ENCODE measurements around the gene BTNL3. TPM values are rescaled to one million over a fixed set of nuclear protein-coding genes. Genes with fewer than 3 reads are reported as not detected.
A peak's percentile ranks its signal among the peaks of the same experiment; 100 is the strongest.

Gene BTNL3
- total RNA-seq, 2 donors from 2014 or later = 38.0 to 71.1 TPM

DNA sequence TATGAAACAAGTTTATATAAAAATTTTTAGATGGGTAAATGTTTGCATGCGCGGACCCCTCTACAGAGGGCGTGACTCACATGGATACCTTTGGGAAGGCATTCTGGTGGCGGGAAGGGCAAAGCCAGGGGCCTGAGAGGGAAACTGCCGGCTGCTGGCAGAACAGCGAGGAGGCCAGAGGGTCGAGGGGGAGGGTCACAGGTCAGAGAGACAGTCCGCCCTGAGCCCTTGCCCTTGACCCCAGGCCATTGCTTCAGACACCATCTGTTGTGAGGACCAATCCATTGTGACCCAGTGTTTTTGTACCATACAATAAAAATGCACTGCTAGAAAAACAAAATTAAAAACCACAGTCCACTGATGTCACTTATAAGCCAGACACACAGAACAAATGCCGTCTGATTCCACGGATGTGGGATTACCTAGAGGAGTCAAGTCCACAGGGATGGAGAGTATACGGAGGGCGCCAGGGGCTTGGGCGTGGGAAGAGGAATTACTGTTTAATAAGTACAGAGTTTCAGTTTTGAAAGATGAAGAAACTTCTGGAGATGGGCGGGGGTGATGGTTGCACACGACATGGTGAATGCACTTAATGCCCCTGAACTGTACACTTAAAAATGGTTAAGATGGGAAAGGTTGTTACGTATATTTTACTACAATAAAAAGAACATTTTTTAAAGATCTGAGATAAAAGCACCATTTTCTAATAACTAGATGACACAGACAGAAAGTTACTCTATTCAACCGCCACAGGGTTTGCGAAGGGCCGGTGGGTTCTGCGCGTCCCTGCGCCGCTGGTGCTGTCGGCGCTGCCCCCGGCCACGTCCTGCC, 63.4 kb downstream of the BTNL3 start:
- no peak for TF ChIP-seq CTCF (IDR thresholded peaks at IDR 0.05)
- intact Hi-C loops (cut with DNase I) = no loop called here
- Histone ChIP-seq H3K36me3 (no peaks in the 10 kb centered on the region), H3K4me1 (no peaks in the 10 kb centered on the region), H3K9me3 (no peaks in the 10 kb centered on the region), H3K9ac (ENCODE audit: low read depth in 2 of 2, low read length in 2 of 2) (no peak overlapping the region), H3K27ac (no peak overlapping the region), H3K27me3 (peaks cover 45% of the 10 kb centered on the region), H3K4me3 (peak overlapping the region; percentile 59)
- no peak for DNase-seq

- intact Hi-C loops (cut with DNase I) = no loop called here
- Histone ChIP-seq H3K27me3 (peaks cover 50% of the 10 kb centered on the region), H3K27ac (no peak overlapping the region), H3K36me3 (no peaks in the 10 kb centered on the region), H3K9ac (ENCODE audit: low read depth in 2 of 2, low read length in 2 of 2) (no peak overlapping the region), H3K4me1 (no peaks in the 10 kb centered on the region), H3K9me3 (no peaks in the 10 kb centered on the region), H3K4me3 (peak overlapping the region; percentile 59)
- TF ChIP-seq CTCF (IDR thresholded peaks at IDR 0.05) = no peak
- no peak for DNase-seq
These were observed 64.2 kb downstream of the BTNL3 start for GRCh38 chr5:181052672-181053487.

DNA sequence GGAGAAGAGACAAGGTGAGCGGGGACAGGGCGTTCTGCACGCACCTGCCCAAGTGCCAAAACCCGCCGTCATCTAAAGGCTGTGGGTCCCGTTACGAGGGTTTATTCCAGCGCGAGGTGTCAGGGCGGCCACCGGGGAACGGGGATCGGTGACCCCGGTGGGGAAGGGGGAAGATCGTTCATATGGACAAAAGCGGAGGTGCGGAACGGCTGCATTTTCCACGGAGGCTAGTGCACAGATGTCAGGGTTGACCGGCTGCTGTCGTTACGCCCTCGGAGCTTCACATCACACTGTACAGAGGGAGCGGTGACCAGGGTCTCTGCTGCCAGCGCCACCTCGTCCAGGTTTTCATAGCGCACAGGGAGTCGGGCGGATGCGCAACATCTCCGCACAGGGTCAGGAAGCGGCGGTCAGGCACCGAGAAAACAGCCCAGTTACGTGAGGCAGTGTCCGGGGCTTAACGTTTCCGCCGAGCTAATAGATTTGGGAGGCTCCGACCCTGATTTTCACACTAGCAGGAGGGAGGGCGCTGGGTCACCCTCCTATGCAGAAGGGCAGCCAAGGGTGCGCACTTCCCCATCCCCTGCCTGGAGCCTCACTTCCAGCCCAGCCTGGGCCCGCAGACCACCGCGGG, 65.0 kb downstream of the BTNL3 start:
- Histone ChIP-seq H3K4me1 (no peaks in the 10 kb centered on the region), H3K36me3 (no peaks in the 10 kb centered on the region), H3K9ac (ENCODE audit: low read depth in 2 of 2, low read length in 2 of 2) (no peak overlapping the region), H3K27me3 (peaks cover 48% of the 10 kb centered on the region), H3K27ac (no peak overlapping the region), H3K9me3 (no peaks in the 10 kb centered on the region), H3K4me3 (peak overlapping the region; percentile 59)
- intact Hi-C loops (cut with DNase I) = no loop called here
- DNase-seq = no peak
- no peak for TF ChIP-seq CTCF (IDR thresholded peaks at IDR 0.05)

- intact Hi-C loops (cut with DNase I) = no loop called here
- no peak for TF ChIP-seq CTCF (IDR thresholded peaks at IDR 0.05)
- no peak overlapping the region for H3K4me3 ChIP-seq
- H3K4me1 ChIP-seq = no peaks in the 10 kb centered on the region
- H3K36me3 ChIP-seq = no peaks in the 10 kb centered on the region
- no peaks in the 10 kb centered on the region for H3K9me3 ChIP-seq
- no peak overlapping the region for H3K27ac ChIP-seq
- no peak overlapping the region for H3K9ac ChIP-seq (ENCODE audit: low read depth in 2 of 2, low read length in 2 of 2)
- H3K27me3 ChIP-seq = peaks cover 53% of the 10 kb centered on the region
- no peak for DNase-seq
These were observed 65.5 kb downstream of the BTNL3 start for GRCh38 chr5:181054138-181054537.

DNA sequence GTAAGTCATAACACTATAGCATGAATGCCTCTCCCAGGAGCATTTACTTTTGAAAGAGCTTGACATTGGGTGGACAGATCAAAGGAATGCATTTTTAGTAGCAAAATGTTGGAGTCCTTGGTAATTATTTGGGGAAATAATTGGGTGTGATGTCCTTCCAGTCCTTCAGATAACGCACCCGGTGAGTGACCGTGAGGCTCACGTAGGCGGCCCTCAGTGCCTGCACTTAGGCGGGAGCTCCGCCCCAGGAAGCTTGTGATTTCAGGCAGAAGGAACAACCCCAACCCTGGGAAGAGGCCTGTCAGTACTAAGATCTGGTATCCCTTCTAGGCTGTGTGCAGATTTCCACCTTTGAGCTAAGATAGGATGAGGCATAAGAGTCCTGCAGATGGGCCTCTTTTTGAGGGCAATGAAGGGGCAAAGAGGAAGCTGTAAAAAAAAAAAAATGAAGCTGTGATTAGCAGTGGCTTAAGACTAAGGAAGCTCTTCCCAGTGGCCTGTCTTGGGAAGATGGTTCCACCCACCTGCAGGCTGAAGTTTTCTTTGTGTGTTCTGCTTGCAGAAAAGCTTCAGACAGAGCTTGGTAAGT, 66.3 kb downstream of the BTNL3 start:
- no peak overlapping the region for H3K27ac ChIP-seq

More for the DNA sequence above, 66.3 kb downstream of the BTNL3 start:
- H3K36me3 ChIP-seq = no peaks in the 10 kb centered on the region
- intact Hi-C loops (cut with DNase I) = no loop called here
- TF ChIP-seq CTCF (IDR thresholded peaks at IDR 0.05) = no peak
- no peaks in the 10 kb centered on the region for H3K9me3 ChIP-seq
- DNase-seq = no peak
- H3K27me3 ChIP-seq = peaks cover 58% of the 10 kb centered on the region
- no peak overlapping the region for H3K4me3 ChIP-seq
- H3K4me1 ChIP-seq = no peaks in the 10 kb centered on the region
- H3K9ac ChIP-seq (ENCODE audit: low read depth in 2 of 2, low read length in 2 of 2) = no peak overlapping the region
